Measurements from ENCODE around the gene ATP2A3.

ATP2A3 gene

DNA sequence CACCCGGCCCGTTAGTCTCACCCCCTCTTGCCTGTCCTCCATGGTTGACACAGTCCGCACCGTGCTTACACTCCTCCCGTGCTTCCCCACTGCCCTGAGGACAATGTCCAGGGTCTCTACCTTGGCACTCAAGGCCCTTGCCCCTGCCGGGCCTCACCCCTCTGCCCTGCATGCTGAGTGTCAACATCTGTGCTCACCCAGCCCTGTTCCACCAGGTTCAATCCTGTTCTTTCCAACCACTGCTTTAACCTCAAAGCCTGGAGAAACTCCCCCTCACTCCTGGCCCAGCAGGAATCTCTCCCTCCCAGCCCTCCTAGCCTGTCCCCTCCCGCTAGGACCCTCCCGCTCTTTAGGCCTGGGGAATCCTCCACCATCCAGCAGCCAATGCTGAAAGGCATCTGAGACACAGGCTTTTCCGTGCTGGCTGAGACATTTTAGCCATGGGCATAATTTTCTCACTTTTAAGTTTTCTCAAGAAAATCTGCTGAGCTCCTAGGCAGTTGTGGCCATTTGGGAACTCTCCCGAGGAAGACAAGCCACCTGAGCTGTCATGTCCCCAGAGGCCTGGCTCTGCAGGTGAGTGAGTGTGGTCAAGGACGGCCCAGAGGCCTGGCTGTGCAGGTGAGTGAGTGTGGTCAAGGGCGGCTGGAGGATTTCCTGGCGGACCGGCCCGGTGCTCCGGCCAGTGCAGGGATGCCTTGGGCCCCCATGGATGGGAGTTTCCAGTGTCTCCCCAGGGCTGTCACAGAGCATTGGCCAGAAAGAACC is 37.2 kb downstream of the ATP2A3 start:
- DNase-seq (ENCODE audit: low spot score), result no peak

DNA sequence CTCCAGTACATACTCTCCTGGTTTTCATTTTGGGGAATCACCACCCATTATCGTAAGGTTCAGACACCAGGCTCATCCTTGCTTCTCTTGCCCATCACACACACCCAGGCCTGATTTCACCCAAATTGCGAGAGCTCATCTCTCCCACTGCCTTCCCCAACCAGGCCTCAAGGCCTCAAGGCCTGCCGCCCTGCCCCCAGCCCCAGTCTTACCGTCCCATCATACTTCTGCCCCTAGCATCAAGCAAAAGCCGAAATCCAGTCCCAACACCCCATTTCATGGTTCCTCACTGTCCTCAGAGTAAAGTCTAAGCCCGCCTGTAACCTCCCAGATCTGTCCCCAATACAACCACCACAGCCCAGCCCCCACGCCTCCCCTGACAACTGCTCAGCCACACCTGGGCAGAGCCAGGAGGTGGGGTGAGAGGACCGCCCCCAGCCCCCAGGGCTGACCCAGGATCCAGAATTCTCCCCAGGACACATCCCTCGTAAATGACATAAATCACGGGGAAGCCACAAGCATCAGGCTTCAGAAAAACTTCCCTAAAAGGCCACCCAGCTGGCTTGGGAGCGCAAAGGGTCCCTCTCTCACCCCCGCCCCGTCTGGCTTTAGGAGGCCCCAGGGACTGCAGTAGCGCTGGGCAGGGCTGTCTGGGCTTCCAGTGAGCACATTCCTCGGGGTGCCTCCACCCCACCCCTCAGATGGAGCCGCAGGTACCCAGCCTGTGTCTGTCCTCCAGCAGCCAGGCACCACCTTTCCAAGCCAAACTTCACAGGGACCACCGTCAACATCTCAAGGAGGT is 38.4 kb downstream of the ATP2A3 start:
- no peak for DNase-seq (ENCODE audit: low spot score)

GRCh38 chr17:3924512-3925350 is 39.5 kb downstream of the ATP2A3 start:
- no peak for DNase-seq (ENCODE audit: low spot score)

DNA sequence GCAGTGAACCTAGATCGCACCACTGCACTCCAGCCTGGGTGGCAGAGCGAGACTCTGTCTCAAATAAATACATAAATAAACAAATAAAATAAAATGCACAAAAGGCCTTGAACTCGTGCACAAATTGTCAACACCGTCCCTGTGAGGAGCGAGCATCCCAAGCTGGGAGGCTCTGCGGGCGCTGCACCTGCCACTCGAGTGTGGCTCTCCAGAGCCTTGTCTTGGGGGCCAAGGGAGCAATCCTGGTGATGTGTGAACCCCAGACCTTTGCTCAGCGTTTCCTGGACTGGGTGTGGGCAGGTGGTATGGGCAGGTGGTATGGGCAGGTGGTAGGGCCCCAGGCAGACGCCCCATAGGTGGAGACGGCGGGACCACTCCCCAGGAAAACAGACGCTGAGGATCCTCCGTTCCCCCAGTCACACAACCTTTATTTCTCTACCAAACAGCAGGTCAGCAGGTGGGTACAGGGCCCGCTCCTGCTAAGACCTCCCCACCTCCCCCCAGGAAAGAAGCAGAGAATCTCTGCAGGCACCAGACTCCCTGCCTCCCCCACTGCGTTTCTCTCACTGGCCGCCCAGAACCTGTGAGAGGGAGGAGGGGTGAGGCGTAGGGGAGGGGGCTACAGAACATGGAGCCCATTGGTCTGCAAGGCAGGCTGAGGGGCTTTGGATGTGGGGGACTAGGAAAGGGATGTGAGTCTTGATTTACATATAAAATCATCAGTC is 40.6 kb downstream of the ATP2A3 start:
- no peak for DNase-seq (ENCODE audit: low spot score)

DNA sequence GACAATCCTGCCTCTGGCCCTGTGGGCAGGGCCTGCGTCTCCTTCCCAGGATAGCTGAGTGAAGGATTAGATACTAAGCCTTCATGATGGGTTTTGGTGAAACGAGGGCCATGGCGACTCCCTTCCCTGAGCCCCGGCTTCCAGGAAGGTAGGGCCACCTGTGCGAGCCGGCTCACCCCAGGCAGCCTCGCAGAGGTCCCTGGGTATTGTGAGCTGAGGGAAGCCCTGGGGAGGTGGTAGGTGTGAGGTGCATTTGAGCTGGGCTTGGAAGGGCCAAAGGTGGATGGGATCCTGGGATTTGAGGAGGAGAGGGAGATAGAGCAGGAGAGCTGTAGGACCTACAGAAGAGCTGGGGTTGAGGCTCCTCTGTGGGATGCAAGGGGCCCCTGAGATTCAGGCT is 41.5 kb downstream of the ATP2A3 start:
- no peak for DNase-seq (ENCODE audit: low spot score)

GRCh38 chr17:3921502-3922319 is 42.5 kb downstream of the ATP2A3 start:
- no peak for DNase-seq (ENCODE audit: low spot score)

DNA sequence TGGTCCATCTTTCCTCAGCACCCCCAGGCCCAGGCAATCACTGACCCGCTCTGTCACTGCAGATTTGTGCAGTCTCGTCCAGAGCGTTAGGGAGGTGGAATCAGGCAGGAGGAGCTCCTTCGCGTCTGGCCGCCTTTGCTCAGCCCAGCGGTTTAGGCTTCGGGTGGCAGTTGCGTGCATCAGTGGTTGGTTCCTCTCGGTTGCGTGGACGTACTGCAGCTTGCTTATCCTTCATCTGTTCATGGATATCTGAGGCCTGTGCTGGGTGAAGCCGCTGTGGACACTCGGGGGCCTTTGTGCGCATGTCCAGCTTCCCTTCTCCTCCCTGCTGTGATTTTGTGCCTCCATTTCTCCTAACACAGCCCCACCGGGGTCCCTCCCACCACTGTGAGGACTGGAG is 43.2 kb downstream of the ATP2A3 start:
- DNase-seq (ENCODE audit: low spot score), result no peak

GRCh38 chr17:3919123-3919624 is 45.1 kb downstream of the ATP2A3 start:
- DNase-seq (ENCODE audit: low spot score), result no peak

- no peak for DNase-seq (ENCODE audit: low spot score)
Observed at GRCh38 chr17:3918372-3919122, 45.7 kb downstream of the ATP2A3 start.

DNA sequence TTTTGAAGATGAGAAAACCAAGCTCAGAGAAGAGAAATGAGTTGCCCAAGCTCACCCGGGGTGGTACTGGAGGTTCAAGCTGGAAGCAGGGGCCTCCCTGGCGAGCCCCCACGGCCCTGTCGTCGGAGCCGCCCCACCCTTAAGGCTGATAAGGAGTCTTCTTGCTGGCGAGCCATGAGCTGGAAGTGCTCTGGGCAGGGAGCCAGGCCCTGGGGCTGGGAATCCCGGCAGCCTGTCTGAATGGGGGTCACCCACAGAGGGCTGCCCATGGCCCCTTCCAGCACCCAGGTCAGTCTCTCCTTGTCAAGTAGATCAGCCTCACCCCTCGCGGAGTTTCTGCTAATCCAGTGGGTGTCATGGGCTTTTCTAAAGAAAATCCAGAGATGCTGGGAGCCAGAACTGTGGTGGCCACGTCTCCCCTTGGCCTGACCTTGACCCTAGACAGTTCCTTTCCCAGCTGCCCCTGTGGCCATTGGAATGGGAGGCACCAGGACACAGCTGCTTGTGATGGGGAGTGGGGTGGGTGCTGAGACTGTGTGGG is 46.8 kb downstream of the ATP2A3 start:
- DNase-seq (ENCODE audit: low spot score), result no peak

DNA sequence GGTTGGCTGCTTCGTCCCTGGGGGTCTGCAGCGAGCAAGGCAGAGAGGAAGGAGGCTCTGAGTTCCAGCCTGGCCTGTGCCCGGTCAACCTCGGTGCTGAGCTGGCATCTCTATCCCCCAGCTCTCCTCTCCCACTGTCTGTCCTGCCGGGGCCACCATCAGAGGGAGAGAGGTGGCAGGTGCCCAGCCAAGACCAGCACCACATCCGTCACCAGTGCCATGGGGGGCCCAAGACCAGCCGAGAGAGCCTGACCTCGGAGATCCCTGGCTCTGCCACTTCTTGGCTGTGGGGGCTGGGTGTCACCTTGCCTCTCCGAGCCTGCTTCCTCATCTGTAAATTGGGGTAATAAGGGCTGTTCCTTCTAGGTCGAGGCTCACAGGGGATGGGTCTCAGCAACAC is 47.4 kb downstream of the ATP2A3 start:
- DNase-seq (ENCODE audit: low spot score), result no peak

GRCh38 chr17:3915995-3916696 is 48.1 kb downstream of the ATP2A3 start, which contains the start of gene P2RX1:
P2RX1 (minus strand) TSS chr17:3916465; CDS start chr17:3916225, 240 bp downstream.
- no peak for DNase-seq (ENCODE audit: low spot score)

- DNase-seq (ENCODE audit: low spot score), result no peak
Observed at GRCh38 chr17:3915581-3915994, 48.6 kb downstream of the ATP2A3 start.

DNA sequence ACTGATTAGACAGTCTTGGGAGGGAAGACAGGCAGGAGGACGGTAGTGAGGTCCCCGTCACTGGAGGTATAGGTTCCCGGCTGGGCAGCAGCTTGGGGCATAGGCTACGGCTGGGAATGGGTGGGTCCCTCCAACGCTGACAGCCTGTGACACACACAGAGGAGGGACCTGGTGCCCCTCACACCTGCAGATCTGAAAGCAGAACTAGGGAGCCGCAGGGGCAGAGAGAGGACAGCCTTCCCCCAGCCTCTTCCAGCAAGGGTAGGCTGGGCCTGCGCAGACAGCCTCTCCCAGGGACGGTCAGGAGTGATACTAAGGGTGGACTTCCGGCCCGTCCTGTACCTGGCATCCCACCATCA is 49.9 kb downstream of the ATP2A3 start:
- DNase-seq (ENCODE audit: low spot score), result no peak

DNA sequence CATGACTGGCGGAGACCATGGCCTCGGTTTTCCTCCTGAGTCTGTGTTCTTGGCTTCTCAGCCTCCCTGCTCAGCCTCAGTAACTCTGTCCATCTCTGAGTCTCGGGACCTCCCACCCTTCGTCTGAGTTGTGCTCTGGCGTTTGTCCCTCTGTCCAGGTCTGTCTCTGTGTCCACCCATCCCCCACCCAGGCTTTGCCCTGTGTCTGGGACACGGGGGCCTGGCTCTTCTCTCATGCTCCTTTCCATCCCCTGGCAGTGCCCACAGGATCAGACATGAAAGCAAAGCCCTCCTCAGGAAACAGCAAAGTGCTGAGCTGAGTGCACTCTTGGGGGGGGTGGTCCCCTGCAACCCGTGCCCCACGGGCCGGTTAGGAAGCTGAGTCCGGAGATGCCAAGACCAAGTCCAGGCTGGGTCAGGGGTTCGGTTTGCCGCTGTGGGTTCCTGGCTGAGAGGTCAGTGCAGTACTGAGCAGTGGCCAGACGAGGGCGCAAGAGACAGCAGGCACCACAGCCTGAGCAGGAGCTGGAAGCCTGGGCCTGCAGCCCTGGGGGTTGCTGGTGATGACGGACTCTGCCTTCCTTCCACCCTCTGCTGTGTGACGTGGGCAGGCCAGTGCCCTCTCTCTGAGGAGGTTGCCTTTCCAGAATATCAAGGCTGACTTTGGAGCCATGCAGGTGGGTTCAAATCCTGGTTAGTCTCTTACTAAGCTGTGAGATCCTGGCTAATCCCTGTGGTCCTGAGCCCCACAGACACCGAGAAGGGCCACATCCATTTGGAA is 50.5 kb downstream of the ATP2A3 start:
- peak; percentile 77 for DNase-seq (ENCODE audit: low spot score)

DNA sequence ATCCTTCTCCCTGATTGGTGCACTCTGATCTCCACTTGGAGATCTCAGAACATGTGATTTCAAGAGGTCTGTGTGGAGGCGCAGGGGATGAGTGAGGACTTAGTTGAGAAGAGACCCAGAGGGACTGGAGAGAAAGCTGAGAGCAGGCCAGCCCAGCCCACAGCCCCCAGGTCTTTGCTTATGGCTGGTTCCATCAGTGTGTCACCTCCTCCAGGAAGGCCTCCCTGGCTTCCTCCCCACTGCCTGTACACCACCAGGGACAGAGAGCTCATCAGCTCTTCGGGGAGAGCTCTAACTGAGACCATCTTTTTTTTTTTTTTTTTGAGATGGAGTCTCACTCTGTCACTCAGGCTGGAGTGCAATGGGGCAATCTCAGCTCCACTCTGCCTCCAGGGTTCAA is 51.4 kb downstream of the ATP2A3 start:
- no peak for DNase-seq (ENCODE audit: low spot score)

DNA sequence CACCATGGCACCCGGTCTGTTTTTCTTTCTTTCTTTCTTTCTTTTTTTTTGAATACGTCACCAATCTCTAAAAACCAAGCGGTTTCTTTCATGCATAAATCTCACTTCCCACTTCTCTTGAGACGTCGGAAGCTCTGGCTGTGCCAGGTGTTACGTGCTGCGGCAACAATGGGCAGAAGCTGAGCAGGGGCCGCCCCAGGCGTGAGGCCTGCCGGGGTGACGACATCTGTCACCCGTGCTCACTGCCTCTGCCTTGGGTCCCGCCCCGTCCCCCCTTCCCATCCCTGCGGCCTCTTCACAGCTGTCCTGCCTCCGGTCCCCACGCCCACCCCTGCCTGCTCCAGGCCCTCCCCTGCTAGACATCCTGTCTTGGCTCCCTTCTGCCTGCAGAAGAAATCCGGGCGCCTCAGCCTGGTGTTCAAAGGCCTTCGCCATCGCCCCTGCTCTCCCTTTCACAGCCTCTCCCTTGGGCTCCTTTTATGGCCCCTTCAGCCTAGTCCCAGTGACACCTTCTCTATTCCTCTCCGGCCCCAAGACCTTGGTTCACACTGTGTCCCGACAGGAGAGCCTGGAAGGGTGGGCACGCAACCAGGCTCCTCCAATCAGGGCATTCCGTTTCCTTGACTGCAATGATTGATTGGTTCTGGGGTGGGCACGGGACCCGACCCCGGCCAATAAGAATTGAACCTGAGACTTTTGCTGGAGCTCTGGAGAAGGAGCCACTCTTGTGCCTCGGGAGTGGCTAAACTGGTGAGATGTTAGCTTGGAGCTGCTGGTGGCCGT is 52.8 kb downstream of the ATP2A3 start:
- DNase-seq (ENCODE audit: low spot score), result no peak
